HG02885 (cell line): Measurements from ENCODE around the gene SLC12A4.
"Not testable (repeated sequence)": the region's sequence is repeated elsewhere in the genome, so short reads cannot be mapped to it uniquely, and the experiment has no call there.

Experiments
- ATAC-seq: cut with Tn5 transposase; IDR thresholded peaks from one replicate; pipeline ENCODE4 v1.9.1; 2021; ENCODE audit warnings: mild to moderate bottlenecking; ENCODE audit not compliant: unreplicated experiment, poor library complexity

The SLC12A4 gene

DNA sequence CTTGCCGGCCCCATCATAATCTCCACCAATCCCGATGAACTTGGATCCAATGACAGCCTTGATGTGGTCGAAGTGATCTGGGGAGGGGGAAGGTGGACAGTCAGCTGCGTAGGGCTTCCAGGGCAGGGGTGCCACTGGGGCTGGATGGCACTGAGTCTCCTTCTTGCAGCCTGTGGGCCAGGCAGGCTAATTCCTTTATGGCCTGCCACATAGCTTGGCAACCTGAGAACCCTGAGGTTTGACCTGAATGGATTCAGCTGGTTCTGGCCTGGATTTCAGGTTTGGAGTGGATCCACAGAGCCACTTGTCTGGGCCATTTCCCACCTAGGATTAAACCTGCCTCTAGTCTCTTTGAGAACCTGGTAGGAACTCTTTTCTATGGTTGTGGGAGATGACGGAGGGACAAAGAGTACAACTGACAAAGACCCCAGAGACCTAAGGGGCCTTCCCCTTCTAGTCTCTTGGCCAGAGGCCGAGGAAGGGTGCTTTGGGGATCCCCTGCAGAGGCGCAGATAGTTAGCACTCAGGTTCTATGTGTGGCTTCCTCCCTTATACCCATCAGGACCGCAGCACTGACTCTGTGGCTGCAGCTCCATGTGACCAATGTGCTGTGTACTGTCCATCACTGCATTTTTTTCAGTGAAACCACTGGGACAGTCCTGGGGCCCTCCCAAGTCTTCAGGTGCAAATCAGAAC is 21.0 kb upstream of the SLC12A4 start:
- ATAC-seq = no peak

DNA sequence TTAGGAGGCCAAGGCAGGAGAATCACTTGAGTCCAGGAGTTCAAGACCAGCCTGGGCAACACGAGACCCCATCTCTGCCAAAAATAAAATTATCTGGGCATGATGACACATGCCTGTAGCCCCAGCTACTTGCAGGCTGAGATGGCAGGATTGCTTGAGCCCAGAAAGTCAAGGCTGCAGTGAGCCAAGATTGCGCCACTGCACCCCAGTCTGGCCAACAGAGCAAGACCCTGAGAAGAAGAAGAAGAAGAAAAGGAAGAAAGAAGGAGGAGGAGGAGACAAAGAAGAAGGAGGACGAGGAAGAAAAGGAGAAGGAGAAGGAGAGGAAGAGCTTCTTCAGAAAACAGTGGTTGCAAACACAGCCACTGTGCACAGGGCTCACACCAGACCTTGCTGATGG is 20.2 kb upstream of the SLC12A4 start:
- ATAC-seq = no peak

DNA sequence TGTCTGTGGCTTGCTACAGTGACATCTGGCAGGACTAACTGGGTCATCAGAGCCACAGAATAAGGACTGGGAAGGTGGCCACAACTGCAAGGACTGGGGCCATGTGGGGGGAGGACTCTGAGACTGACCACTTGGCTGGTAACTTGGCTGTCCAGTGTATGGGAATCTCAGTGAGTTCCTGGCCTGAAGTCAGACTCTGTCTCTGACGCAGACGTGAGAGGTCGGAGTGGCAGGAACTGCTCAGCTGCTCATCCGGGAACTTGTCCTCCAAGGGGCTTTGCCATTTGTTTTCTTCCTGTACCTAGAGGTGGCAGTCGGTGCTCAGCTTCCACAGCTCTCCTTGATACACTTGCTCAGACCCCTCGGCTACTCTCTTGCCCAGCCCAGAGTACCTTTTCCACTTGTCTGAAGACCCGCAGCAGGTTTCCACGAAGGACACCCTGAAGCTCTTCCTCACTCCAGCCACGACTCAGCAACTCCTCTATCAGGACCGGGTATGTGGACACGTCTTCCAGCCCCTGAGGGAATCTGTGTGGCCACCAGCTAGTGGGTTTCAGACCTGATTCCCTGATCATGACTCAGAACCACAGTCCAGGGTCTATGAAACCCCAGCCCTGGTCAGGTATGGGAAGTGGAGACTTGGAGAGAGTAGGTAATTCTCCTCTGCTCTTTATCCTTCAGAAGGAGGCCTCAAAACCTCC is 19.2 kb upstream of the SLC12A4 start:
- no peak for ATAC-seq

DNA sequence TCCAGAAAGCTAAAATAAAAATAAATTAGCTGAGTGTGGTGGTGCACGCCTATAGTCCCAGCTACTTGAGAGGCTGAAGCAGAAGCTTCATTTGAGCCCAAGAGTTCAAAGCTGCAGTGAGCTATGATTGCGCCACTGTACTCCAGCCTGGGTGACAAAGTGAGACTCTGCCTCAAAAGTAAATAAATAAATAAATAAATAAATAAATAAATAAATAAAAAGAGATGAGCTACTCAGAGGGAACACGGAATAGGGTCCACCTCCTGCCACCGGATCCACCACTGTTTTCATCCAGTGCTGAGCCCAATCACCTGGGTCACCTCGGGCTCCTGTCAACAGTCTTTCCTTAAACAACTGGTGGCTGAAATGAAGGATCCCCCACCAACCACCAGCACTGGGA is 18.5 kb upstream of the SLC12A4 start:
- ATAC-seq = no peak

DNA sequence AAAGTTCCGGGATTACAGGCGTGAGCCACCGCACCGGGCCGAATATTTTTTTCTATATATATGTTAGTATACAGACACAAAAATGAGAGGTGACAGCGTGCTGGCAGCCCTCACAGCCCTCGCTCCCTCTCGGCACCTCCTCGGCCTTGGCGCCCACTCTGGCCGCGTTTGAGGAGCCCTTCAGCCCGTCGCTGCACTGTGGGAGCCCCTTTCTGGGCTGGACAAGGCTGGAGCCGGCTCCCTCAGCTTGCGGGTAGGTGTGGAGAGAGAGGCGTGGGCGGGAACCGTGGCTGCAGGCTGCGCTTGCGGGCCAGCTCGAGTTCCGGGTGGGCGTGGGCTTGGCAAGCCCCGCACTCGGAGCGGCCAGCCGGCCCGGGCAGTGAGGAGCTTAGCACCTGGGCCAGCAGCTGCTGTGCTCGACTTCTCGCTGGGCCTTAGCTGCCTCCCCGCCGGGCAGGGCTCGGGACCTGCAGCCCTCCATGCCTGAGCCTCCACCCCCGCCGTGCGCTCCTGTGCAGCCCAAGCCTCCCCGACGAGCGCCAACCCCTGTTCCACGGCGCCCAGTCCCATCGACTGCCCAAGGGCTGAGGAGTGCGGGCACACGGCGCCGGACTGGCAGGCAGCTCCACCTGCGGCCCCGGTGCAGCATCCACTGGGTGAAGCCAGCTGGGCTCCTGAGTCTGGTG is 13.7 kb upstream of the SLC12A4 start:
- ATAC-seq = no peak

- ATAC-seq = no peak
These were observed 11.7 kb upstream of the SLC12A4 start, which contains the start of gene DPEP3 for GRCh38 chr16:67979955-67980678. TSS of gene DPEP3 (minus strand) at chr16:67980499. CDS start at chr16:67980380, 119 bp downstream.

DNA sequence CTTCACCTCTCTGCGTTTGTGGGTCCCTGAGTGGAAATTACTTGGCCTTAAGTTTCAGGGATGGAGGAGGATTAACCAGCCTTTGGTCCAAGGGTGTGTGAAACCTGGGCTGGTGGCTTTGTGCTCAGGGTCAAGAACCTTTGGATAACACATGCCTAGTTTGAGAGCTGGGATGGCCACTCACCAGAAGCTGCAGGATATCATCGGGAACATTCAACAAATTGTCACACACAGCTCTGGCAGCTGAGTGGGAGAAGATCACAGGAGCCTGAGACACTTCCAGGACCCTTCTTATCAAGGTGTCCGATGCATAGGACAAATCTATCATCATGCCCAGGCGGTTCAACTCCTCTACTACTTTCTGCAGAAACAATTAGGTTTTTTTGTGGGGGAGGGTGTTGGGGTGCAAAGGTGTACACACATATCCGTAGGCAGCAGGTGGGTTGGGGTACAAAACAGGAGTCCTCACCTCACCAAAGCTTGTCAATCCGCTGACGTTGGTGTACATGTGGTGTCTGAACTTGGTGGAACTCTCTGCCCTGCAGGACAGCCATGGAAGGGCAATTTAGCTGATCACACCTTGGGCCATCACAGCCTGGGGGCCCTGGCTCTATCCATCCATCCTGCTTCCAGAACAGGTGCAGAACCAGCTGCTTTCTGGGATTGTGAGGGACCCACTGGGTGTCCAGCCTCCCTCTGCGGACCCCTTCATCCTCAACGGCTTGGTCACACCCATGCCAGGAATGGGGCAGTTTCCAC is 9.2 kb upstream of the SLC12A4 start:
- ATAC-seq = no peak

DNA sequence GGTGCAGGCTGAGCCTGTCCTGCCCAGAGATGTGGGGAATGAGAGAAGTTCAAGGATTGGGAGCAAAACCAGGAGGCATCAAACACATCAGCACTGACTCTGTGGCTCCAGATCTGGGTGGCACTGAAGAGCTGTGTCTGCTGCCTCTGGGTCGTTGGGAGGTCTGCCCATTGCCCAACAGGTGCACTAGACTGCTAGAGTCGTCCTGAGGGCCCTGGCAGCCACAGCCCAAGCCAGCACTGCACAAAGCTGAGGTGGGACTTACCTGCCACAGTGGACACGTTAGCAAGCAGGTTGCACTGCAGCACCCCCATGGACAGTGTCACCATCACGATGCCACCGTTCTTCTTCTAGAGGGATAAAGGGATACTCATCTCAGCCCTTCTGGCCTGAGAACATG is 8.6 kb upstream of the SLC12A4 start:
- ATAC-seq = no peak

DNA sequence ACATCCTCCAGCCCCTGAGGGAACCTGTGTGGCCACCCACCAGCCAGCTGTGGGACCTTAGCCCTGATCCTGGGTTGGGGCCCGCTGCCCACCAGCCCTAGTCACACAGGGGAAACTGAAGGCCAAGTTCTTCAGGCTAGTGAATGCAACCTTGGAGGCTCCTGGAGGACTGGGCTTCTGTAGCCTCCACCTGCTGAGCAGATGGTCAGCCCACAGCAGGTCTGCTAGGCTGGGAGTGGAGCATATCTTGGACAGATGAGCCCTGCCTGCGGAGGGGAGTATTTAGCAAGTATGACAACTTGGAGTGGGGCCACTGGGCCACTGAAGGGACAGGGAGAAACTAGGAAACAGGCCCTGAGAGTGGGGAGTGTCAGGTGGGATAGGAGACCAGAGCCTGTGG is 7.8 kb upstream of the SLC12A4 start:
- no peak for ATAC-seq

GRCh38 chr16:67975321-67976105 is 7.1 kb upstream of the SLC12A4 start:
- ATAC-seq = peak; percentile 68

DNA sequence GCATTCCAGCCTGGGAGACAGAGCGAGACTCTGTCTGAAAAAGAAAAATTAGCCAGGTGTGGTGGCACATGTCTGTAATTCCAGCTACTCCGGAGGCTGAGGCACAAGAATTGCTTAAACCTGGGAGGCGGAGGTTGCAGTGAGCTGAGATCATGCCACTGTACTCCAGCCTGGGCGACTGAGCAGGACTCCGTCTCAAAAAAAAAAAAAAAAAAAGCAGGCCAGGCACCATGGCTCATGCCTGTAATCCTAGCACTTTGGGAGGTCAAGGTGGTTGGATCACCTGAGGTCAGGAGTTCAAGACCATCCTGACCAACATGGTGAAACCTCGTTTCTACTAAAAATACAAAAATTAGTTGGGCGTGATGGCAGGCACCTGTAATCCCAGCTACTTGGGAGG is 3.8 kb upstream of the SLC12A4 start:
- not testable (repeated sequence) for ATAC-seq

DNA sequence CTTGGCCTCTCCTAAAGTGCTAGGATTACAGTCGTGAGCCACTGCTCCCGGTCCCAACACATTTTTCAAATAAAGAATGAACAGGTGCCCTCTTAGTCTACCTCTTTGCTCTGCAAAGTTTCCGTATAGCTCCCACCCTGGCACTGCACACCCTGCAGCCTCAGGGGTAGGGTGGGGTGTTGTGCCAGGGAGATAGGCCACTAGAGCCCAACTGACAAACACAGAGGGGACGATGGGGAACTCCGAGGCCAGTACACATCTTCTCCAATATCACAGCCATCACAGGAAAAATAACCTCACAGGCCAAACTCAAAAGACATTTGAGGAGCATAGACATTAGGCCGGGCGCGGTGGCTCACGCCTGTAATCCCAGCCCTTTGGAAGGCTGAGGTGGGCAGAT is 2.7 kb upstream of the SLC12A4 start:
- no peak for ATAC-seq

DNA sequence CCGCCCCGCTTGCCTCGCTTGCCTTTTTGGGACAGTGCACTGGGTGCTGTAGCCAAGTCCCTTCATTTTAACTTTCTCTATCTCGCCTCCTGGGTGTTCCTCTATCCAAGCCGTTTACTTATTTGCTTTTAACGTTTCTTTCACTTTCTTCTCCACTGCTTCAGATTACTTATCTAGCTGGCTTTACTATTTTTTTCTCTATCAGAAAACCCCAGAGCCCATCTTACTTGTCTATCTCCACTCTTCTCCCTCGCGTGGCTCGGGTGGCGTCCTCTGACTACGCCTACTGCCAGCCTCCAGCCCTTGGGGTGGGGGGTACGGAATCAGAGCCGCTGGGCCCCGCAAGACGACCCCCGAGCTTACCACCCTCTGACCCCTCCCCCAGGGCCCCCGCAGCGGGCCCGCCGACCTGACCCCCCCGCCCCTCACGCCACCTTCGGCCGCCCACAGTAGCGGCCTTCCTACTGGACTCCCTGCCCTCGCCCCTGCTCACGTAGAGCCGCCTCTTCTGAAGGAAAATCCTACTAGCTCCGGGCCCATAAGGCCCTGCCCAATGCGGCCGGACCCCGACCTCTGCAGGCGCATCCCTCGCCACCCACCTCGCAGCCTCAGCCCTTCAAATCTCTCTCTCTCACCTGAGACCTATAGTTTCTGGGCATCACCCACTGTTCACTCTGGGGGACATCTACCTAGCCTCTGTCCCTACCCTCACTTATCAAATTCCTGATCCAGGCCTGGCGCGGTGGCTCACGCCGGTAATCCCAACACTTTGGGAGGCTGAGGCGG is 1.0 kb upstream of the SLC12A4 start:
- no peak for ATAC-seq

- peak; percentile 24 for ATAC-seq
These were observed 458 bp downstream of the SLC12A4 start for GRCh38 chr16:67967958-67968399.

- ATAC-seq = peak; percentile 11
These were observed 1.1 kb downstream of the SLC12A4 start for GRCh38 chr16:67967183-67967957.

GRCh38 chr16:67966549-67967182 is 1.8 kb downstream of the SLC12A4 start:
- ATAC-seq = no peak
